Ishikawa (cell line): ENCODE results near the gene MICALL2.

Experiments used
- CEBPB ChIP-seq: IDR thresholded peaks from 2 replicates; pipeline ENCODE4 v1.6.1; 2012
- CREB1 ChIP-seq: IDR thresholded peaks from 2 replicates; pipeline ENCODE4 v1.6.1; 2012; ENCODE audit warnings: low read depth
- EGR1 ChIP-seq: IDR thresholded peaks from 2 replicates; pipeline ENCODE4 v1.6.1; 2012
- EP300 ChIP-seq: IDR thresholded peaks from 2 replicates; pipeline ENCODE4 v1.6.1; 2012; ENCODE audit warnings: borderline replicate concordance
- FOXM1 ChIP-seq: IDR thresholded peaks from 2 replicates; pipeline ENCODE4 v1.6.1; 2012; ENCODE audit warnings: low read depth, borderline replicate concordance
- NFIC ChIP-seq: IDR thresholded peaks from 2 replicates; pipeline ENCODE4 v1.6.1; 2012
- RAD21 ChIP-seq: IDR thresholded peaks from 2 replicates; pipeline ENCODE4 v1.6.1; 2012; ENCODE audit warnings: low read depth
- TAF1 ChIP-seq: IDR thresholded peaks from 2 replicates; pipeline ENCODE4 v1.6.1; 2012; ENCODE audit warnings: low read depth, mild to moderate bottlenecking
- YY1 ChIP-seq: IDR thresholded peaks from 2 replicates; pipeline ENCODE4 v1.6.1; 2012; ENCODE audit warnings: low read depth
- ZBTB7A ChIP-seq: IDR thresholded peaks from 2 replicates; pipeline ENCODE4 v1.6.1; 2012; ENCODE audit warnings: low read depth
- TF ChIP-seq, protein P1 (sequence below): IDR thresholded peaks from 2 replicates; pipeline ENCODE4 v1.6.1; 2012
- TF ChIP-seq, protein P2 (sequence below): IDR thresholded peaks from 2 replicates; pipeline ENCODE4 v1.6.1; 2012; ENCODE audit warnings: low read depth, mild to moderate bottlenecking

DNA sequence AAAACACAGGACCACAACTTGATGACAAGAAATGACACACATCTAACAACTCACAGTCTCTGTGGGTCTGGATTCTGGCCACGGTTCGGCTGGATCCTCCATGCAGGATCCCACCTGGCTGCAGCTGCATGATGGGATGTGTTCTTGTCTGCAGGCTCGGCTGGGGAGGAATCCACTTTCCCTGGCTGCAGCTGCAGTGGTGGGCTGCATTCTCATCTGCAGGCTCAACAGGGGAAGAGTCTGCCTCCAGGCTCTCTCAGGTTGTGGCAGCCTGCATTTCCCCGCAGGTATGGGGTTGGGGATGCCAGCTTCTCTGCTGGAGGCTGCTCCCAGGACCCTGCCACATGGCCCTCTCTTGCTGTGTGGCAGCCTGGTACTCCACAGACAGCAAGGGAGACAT, 64.9 kb downstream of the MICALL2 start:
- no peak for TF ChIP-seq FOXM1
- no peak for TF ChIP-seq RAD21
- TF ChIP-seq CREB1 = no peak
- TF ChIP-seq, protein P1, sequence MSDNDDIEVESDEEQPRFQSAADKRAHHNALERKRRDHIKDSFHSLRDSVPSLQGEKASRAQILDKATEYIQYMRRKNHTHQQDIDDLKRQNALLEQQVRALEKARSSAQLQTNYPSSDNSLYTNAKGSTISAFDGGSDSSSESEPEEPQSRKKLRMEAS = no peak
- TF ChIP-seq TAF1 = no peak
- no peak for TF ChIP-seq EP300
- TF ChIP-seq YY1 = no peak
- no peak for TF ChIP-seq NFIC
- TF ChIP-seq CEBPB = no peak
- TF ChIP-seq ZBTB7A = no peak
- TF ChIP-seq, protein P2, sequence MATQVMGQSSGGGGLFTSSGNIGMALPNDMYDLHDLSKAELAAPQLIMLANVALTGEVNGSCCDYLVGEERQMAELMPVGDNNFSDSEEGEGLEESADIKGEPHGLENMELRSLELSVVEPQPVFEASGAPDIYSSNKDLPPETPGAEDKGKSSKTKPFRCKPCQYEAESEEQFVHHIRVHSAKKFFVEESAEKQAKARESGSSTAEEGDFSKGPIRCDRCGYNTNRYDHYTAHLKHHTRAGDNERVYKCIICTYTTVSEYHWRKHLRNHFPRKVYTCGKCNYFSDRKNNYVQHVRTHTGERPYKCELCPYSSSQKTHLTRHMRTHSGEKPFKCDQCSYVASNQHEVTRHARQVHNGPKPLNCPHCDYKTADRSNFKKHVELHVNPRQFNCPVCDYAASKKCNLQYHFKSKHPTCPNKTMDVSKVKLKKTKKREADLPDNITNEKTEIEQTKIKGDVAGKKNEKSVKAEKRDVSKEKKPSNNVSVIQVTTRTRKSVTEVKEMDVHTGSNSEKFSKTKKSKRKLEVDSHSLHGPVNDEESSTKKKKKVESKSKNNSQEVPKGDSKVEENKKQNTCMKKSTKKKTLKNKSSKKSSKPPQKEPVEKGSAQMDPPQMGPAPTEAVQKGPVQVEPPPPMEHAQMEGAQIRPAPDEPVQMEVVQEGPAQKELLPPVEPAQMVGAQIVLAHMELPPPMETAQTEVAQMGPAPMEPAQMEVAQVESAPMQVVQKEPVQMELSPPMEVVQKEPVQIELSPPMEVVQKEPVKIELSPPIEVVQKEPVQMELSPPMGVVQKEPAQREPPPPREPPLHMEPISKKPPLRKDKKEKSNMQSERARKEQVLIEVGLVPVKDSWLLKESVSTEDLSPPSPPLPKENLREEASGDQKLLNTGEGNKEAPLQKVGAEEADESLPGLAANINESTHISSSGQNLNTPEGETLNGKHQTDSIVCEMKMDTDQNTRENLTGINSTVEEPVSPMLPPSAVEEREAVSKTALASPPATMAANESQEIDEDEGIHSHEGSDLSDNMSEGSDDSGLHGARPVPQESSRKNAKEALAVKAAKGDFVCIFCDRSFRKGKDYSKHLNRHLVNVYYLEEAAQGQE = no peak
- TF ChIP-seq EGR1 = no peak
